HG02571 (cell line): ENCODE data around the gene ANKRD44.

ENCODE experiments used
- ATAC-seq: cut with Tn5 transposase; IDR thresholded peaks from one replicate; pipeline ENCODE4 v1.9.1; 2021; ENCODE audit warnings: mild to moderate bottlenecking, moderate library complexity; ENCODE audit not compliant: unreplicated experiment

Gene ANKRD44

GRCh38 chr2:197265036-197265435 is 45.5 kb downstream of the ANKRD44 start:
- ATAC-seq = no peak

DNA sequence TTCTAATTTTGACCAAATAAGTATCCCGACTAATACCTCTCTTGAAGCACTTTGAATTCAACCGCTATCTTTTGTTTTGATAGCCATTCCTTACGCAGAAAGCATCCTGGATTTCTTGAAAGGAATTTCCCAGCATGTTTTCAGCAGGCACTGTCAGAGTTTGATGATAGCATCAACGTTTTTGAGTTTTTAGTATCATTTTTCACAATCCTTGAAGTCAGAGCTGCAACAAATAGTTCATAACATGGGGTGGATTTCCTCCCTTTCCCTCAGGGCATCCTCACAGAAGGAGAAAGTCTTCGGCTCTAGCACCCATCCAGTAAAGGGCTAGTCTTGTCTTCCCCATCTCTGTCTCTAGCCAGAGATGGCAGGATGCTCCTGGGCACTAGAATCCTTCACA is 46.2 kb downstream of the ANKRD44 start:
- no peak for ATAC-seq

- no peak for ATAC-seq
Observed at GRCh38 chr2:197263077-197263476, 47.5 kb downstream of the ANKRD44 start.

GRCh38 chr2:197261808-197262226 is 48.8 kb downstream of the ANKRD44 start:
- peak; percentile 55 for ATAC-seq

- ATAC-seq = no peak
Observed at GRCh38 chr2:197259470-197259999, 51.0 kb downstream of the ANKRD44 start.

DNA sequence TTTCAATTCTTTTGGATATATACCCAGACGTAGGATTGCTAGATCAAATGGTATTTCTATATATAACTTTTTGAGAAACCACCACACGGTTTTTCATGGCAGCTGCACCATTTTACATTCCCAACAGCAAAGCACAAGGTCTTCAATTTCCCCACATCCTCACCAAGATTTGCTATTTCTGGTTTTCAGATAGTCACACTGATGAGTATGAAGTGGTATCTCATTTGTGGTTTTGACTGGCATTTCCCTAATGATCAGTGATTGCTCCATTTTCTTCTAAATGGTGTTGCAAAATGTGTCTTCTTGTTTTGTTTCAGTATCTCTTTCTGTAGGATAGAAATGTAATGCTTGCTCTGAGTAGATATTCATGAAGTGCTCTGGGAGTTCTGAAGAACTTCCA is 52.0 kb downstream of the ANKRD44 start:
- ATAC-seq = no peak

- no peak for ATAC-seq
Observed at GRCh38 chr2:197256547-197257170, 53.9 kb downstream of the ANKRD44 start.

DNA sequence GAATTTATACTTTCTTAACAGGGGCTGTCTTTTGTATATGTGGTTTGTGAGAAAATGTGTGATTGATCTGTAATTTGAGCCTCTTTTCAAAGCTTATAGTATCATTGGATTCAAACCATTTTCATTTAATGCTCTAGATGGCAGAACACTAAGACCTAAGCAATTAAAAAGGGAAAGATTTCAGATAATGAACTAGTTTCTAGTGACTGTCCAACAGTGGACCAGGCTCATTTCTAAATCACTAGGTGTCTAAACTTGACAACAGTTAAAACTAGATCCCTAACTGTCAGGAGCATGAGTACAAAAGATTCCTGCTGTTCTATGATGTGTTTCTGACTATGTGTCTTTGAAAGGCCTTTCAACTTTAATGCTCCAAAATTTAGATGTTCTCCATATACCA is 54.6 kb downstream of the ANKRD44 start:
- no peak for ATAC-seq

DNA sequence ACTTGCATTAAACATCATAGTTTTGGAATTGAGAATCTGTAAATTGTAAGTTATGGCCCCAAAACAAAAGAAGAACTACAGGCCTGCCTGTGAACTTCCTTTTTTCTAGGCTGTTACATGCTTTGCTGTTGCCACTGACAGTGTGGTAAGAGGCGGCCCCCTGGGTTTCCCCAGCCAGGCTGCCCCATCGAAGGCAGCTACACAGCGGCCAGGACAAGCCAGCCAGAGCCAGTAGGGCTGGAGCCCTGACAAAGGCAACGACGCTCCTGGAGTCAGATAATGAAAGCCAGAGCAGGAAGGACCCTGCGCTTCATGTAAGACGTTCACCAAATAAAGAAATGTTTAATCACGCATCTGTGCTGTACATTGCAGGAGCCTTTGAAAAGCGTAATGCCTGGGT is 55.0 kb downstream of the ANKRD44 start:
- peak; percentile 95 for ATAC-seq

- ATAC-seq = peak; percentile 25
Observed at GRCh38 chr2:197254776-197255530, 55.6 kb downstream of the ANKRD44 start.

GRCh38 chr2:197251576-197251975 is 59.0 kb downstream of the ANKRD44 start:
- no peak for ATAC-seq

GRCh38 chr2:197251163-197251562 is 59.4 kb downstream of the ANKRD44 start:
- ATAC-seq = no peak

GRCh38 chr2:197250084-197250397 is 60.5 kb downstream of the ANKRD44 start:
- ATAC-seq = no peak

GRCh38 chr2:197249381-197250083 is 61.0 kb downstream of the ANKRD44 start:
- ATAC-seq = no peak

DNA sequence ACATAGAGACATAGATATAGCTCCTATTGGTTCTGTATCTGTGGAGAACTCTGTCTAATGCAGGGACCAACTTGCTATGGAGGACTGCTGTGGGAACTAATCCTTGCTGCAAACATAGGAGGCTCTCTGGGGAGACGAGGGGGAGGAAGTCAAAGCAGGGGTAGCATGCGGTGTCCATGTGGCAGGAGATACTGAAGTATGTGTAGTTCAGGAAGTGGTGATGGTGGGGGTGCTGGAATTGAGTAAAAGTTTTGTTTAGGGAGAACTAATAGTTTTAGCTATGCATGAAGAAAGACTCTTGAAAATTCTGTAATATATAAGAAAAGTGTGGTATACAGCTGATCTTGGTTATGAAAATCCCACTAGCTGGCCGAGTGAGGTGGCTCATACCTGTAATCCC is 62.0 kb downstream of the ANKRD44 start:
- ATAC-seq = no peak

DNA sequence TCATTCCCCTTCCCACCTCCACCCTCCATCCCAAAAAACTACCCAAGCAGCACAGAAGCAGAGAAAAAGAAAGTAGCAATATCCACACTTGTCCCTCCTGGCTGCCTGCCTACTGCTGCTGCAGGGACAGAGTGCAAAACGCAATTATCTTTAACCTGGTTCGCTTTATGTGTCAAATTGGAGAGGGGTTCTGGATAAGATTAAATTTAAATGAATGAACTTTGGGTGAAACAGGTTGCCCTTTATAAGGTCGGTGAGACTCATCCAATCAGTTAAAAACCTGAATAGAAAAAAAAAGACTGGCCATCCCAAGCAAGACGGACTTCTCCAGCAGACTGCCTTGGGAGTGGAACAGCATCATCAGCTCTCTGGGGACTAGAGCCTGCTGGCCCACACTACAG is 62.6 kb downstream of the ANKRD44 start:
- no peak for ATAC-seq

- ATAC-seq = no peak
Observed at GRCh38 chr2:197247083-197247482, 63.5 kb downstream of the ANKRD44 start.

DNA sequence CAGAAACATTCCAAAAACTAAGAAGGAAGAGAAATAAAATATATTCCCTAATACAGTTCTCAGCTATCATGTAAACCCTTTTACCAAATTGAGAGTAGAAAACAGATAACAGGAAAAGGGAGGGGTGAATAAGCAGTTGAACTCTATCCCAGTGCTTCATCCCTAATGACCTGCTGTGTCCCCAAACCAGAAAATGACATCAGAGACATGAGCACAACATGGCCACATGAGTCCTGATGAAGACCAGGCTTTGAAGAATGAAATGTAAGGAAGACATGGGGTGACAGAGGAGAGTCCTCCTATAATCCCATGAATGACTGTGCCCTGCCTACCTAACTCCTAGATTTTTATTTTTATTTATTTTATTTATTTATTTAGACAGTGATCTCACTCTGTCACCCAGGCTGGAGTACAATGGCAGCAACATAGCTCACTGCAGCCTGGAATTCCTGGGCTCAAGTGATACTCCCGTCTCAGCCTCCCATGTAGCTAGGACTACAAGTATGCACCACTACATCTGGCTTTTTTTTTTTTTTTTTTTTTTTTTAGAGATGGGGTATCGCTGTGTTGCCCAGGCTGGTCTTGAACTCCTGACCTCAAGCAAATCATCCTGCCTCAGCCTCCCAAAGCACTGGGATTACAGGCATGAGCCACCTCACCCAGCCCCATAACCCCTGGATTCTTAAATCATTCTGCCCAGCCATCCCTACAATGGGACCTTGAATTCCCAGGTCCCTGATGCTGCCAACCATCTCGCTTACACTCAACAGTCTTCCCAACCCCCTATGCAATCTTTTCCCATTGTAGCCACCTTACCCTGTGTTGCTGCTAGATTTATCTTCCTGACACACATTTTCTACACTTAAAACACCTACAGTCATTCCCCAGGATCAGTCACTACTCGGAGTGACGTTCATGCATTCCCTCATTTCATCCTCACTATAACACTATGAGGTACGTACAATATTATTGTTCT is 64.5 kb downstream of the ANKRD44 start:
- ATAC-seq = no peak

DNA sequence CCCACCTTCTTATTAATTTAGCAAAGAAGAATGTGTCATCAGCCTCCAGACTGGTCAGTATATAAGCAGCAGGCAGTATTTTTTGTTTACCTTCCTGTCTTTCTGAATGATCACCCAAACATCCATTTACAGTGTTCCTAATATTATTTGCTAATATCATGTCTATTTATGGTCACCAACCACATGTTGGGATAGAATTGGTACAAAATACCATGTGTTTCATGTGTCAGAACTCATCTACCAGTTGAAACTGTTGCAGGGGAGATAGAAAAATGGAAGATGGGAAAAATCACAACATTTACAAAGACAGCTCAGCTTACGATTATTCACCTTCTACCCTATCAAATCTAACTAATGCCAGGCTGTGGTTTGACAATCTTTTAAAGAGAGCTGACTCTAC is 66.2 kb downstream of the ANKRD44 start:
- ATAC-seq = no peak

- ATAC-seq = no peak
Observed at GRCh38 chr2:197242719-197243118, 67.9 kb downstream of the ANKRD44 start.

- ATAC-seq = no peak
Observed at GRCh38 chr2:197241596-197241995, 69.0 kb downstream of the ANKRD44 start.
